ENCODE measurements around the gene BPIFA2. TPM values are rescaled to one million over a fixed set of nuclear protein-coding genes. Genes with fewer than 3 reads are reported as not detected.

Gene BPIFA2
- polyA plus RNA-seq, 1 donor from 2014 or later: not detected

- H3K27me3 ChIP-seq (ENCODE audit: insufficient read depth, low read depth, low read length): no peaks in the 10 kb centered on the region
- H3K9me2 ChIP-seq (ENCODE audit: insufficient read depth, low read length): no peaks in the 10 kb centered on the region
- no peaks in the 10 kb centered on the region for H4K20me1 ChIP-seq (ENCODE audit: insufficient read depth)
- no peak overlapping the region for H3K27ac ChIP-seq (ENCODE audit: low read length)
- no peak overlapping the region for H3K4me2 ChIP-seq (ENCODE audit: low read length)
- H3K36me3 ChIP-seq (ENCODE audit: insufficient read depth, low read length): no peaks in the 10 kb centered on the region
- no peaks in the 10 kb centered on the region for H3K79me2 ChIP-seq (replicated peaks; ENCODE audit: insufficient read depth, low read length)
- H3K4me3 ChIP-seq (ENCODE audit: low read length): no peak overlapping the region
- H3F3A ChIP-seq (ENCODE audit: insufficient read depth, low read length, poor library complexity, severe bottlenecking): no peaks in the 10 kb centered on the region
- no peak overlapping the region for H3K9ac ChIP-seq (ENCODE audit: low read length)
- no peaks in the 10 kb centered on the region for H3K9me3 ChIP-seq (ENCODE audit: low read length)
- TF ChIP-seq MXI1 (conservative IDR thresholded peaks at IDR 0.05; ENCODE audit: poor library complexity, severe bottlenecking): no peak
- TF ChIP-seq TAF1 (IDR thresholded peaks at IDR 0.05; ENCODE audit: low read depth): no peak
- TF ChIP-seq CTCF (IDR thresholded peaks at IDR 0.05; ENCODE audit: poor library complexity, severe bottlenecking): no peak
- no peak for TF ChIP-seq RAD21 (conservative IDR thresholded peaks at IDR 0.05)
- TF ChIP-seq REST (IDR thresholded peaks at IDR 0.05; ENCODE audit: borderline replicate concordance): no peak
- TF ChIP-seq SMC3 (conservative IDR thresholded peaks at IDR 0.05; ENCODE audit: poor library complexity): no peak
- TF ChIP-seq POLR2AphosphoS5 (IDR thresholded peaks at IDR 0.05): no peak
- TF ChIP-seq EZH2 (IDR thresholded peaks at IDR 0.05; ENCODE audit: borderline replicate concordance, insufficient read depth, low read length, poor library complexity, severe bottlenecking): no peak
- TF ChIP-seq EP300 (conservative IDR thresholded peaks at IDR 0.05; ENCODE audit: poor library complexity, severe bottlenecking): no peak
- H2AFZ ChIP-seq (ENCODE audit: low read depth, low read length): no peak overlapping the region
Observed at GRCh38 chr20:33192912-33193501, 25.0 kb downstream of the BPIFA2 start.

GRCh38 chr20:33199026-33199425 lies 31.1 kb downstream of the BPIFA2 start:
- Histone ChIP-seq H3K9me2 (ENCODE audit: insufficient read depth, low read length) (no peaks in the 10 kb centered on the region), H3K36me3 (ENCODE audit: insufficient read depth, low read length) (no peaks in the 10 kb centered on the region), H4K20me1 (ENCODE audit: insufficient read depth) (no peaks in the 10 kb centered on the region), H3K9me3 (ENCODE audit: low read length) (no peaks in the 10 kb centered on the region), H3K9ac (ENCODE audit: low read length) (no peak overlapping the region), H3K4me3 (ENCODE audit: low read length) (no peak overlapping the region), H3K79me2 (replicated peaks; ENCODE audit: insufficient read depth, low read length) (no peaks in the 10 kb centered on the region), H2AFZ (ENCODE audit: low read depth, low read length) (no peak overlapping the region), H3K27me3 (ENCODE audit: insufficient read depth, low read depth, low read length) (no peaks in the 10 kb centered on the region), H3K27ac (ENCODE audit: low read length) (no peak overlapping the region), H3F3A (ENCODE audit: insufficient read depth, low read length, poor library complexity, severe bottlenecking) (no peaks in the 10 kb centered on the region), H3K4me2 (ENCODE audit: low read length) (no peak overlapping the region)
- TF ChIP-seq MXI1 (conservative IDR thresholded peaks at IDR 0.05; ENCODE audit: poor library complexity, severe bottlenecking) (no peak), EZH2 (IDR thresholded peaks at IDR 0.05; ENCODE audit: borderline replicate concordance, insufficient read depth, low read length, poor library complexity, severe bottlenecking) (no peak), CTCF (IDR thresholded peaks at IDR 0.05; ENCODE audit: poor library complexity, severe bottlenecking) (no peak), REST (IDR thresholded peaks at IDR 0.05; ENCODE audit: borderline replicate concordance) (no peak), POLR2AphosphoS5 (IDR thresholded peaks at IDR 0.05) (no peak), EP300 (conservative IDR thresholded peaks at IDR 0.05; ENCODE audit: poor library complexity, severe bottlenecking) (no peak), SMC3 (conservative IDR thresholded peaks at IDR 0.05; ENCODE audit: poor library complexity) (no peak), RAD21 (conservative IDR thresholded peaks at IDR 0.05) (no peak), TAF1 (IDR thresholded peaks at IDR 0.05; ENCODE audit: low read depth) (no peak)
